Neural progenitor cell (in vitro differentiated cells): ENCODE data around the gene UBE2V1.

Experiments used
- CTCF ChIP-seq: fragments of 200-600 bp; sonication (generic); IDR thresholded peaks from 2 replicates; pipeline ENCODE4 v1.5.1; 2017; ENCODE audit warnings: antibody characterized with exemption, mild to moderate bottlenecking
- EZH2 ChIP-seq: fragments of 200-600 bp; sonication (generic); IDR thresholded peaks from 2 replicates; pipeline ENCODE4 v1.6.1; 2017; ENCODE audit warnings: antibody characterized with exemption, mild to moderate bottlenecking, moderate library complexity

GRCh38 chr20:50055524-50056083 lies 57.3 kb downstream of the UBE2V1 start:
- TF ChIP-seq CTCF: no peak
- no peak for TF ChIP-seq EZH2
